CD4-positive, alpha-beta T cell (primary cell): ENCODE results near the gene SORL1-AS1.

Experiments
- ATAC-seq: fragments of 200-7000 bp; cut with Tn5 transposase; one replicate; pipeline ENCODE4 v1.10.0; 2022; ENCODE audit warnings: mild to moderate bottlenecking; ENCODE audit not compliant: poor library complexity
- CTCF ChIA-PET: fragments of 350-600 bp; sonication (Branson Sonifier 250); formaldehyde crosslinking; loops from one replicate; lab custom pipeline; 2021; ENCODE audit warnings: antibody characterized with exemption, inconsistent platforms; lab: Charles Lee
- POLR2A ChIA-PET: fragments of 350-600 bp; sonication (Branson Sonifier 250); formaldehyde crosslinking; loops from one replicate; lab custom pipeline; 2021; ENCODE audit warnings: antibody characterized with exemption, inconsistent platforms; lab: Charles Lee
- DNase-seq, 14 experiments: peaks; one replicate each; pipeline ENCODE4 v3.0.0-alpha.2; 2013 to 2020; ENCODE audit warnings: mixed read lengths in 2 of 14
- H3K27ac ChIP-seq, 2 donors: one replicate each; pipeline versions ENCODE4 v1.5.1 to v1.7.0; 2013; ENCODE audit warnings: low read length in 2 of 2, low read depth in 1 of 2, mild to moderate bottlenecking in 1 of 2
- H3K27me3 ChIP-seq, 2 experiments: 1 replicate in 1 of 2; 2 replicates in 1 of 2; pipeline versions ENCODE4 v1.6.1 to v1.7.0; 2013; ENCODE audit warnings: low read length in 2 of 2, control low read depth in 1 of 2, mild to moderate bottlenecking in 1 of 2, moderate library complexity in 1 of 2; ENCODE audit not compliant: insufficient read depth in 2 of 2, control insufficient read depth in 1 of 2
- H3K36me3 ChIP-seq: one replicate; pipeline ENCODE4 v1.6.1; 2013; ENCODE audit warnings: low read length, control low read depth; ENCODE audit not compliant: insufficient read depth
- H3K4me1 ChIP-seq: one replicate; pipeline ENCODE4 v1.6.1; 2013; ENCODE audit warnings: low read length, control low read depth; ENCODE audit not compliant: insufficient read depth
- H3K4me3 ChIP-seq: one replicate; pipeline ENCODE4 v1.5.1; 2013; ENCODE audit warnings: mild to moderate bottlenecking, low read length, moderate library complexity
- H3K9me3 ChIP-seq, 2 experiments: 1 replicate in 1 of 2; 2 replicates in 1 of 2; pipeline versions ENCODE4 v1.6.1 to v1.7.0; 2013; ENCODE audit warnings: low read length in 2 of 2, mild to moderate bottlenecking in 2 of 2, control low read depth in 1 of 2, moderate library complexity in 1 of 2; ENCODE audit not compliant: control insufficient read depth in 1 of 2, insufficient read depth in 1 of 2
- H3K27ac Mint-ChIP-seq: one replicate; pipeline ENCODE4 v1.8.0; 2020; ENCODE audit warnings: mixed read lengths
- H3K27me3 Mint-ChIP-seq: one replicate; pipeline ENCODE4 v1.8.0; 2021; ENCODE audit warnings: mixed read lengths
- H3K36me3 Mint-ChIP-seq: one replicate; pipeline ENCODE4 v1.8.0; 2021; ENCODE audit warnings: low read depth, mixed read lengths
- H3K4me1 Mint-ChIP-seq: one replicate; pipeline ENCODE4 v1.8.0; 2021; ENCODE audit warnings: low read depth, mixed read lengths
- H3K4me3 Mint-ChIP-seq: one replicate; pipeline ENCODE4 v1.8.0; 2020; ENCODE audit warnings: mild to moderate bottlenecking, mixed read lengths
- H3K9me3 Mint-ChIP-seq: one replicate; pipeline ENCODE4 v1.8.0; 2020; ENCODE audit warnings: mixed read lengths
- CTCF ChIP-seq: fragments of 200-600 bp; IDR thresholded peaks from one replicate; pipeline ENCODE4 v1.8.0; 2022; ENCODE audit warnings: antibody characterized with exemption, mild to moderate bottlenecking
- intact Hi-C, 2 experiments: fragments of 100-400 bp; cut with DNase I in 1 of 2; cut with micrococcal nuclease in 1 of 2; formaldehyde crosslinking; loops; one replicate each; pipeline versions ENCODE4 v1.15.1 to v1.9.0; 2023 to 2025; cut with DNase I, micrococcal nuclease

SORL1-AS1 gene

DNA sequence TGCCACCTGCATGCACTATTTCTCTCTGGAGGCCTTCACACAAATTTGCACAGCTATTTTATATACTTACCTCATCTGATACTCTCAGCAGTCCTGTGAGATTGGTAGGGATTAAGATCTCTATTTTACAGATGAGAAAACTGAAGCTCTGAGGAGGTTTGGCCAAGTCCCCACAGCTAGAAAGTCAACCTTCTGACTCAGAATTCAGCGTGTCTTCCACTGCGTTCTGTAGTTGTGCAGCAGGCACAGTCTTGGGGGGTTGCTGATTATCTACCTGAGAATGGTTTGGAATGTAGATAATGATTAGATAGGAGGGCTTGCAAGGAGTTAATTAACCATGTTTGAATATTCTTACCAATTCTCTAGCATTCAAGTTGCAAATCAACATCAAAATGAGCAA lies 3.1 kb downstream of the SORL1-AS1 start:
- H3K4me3 Mint-ChIP-seq: peak overlapping the region; percentile 85
- TF ChIP-seq CTCF: no peak
- no peaks in the 10 kb centered on the region for H3K27me3 Mint-ChIP-seq
- Histone ChIP-seq H3K9me3 (peaks cover 0 to 9% of the 10 kb centered on the region in 2 experiments), H3K27me3 (no peaks in the 10 kb centered on the region), H3K4me1 (peaks cover 79% of the 10 kb centered on the region), H3K36me3 (peaks cover 18% of the 10 kb centered on the region), H3K4me3 (peak overlapping the region; percentile 90), H3K27ac (peak overlapping the region; percentile 68 to 83)
- H3K4me1 Mint-ChIP-seq: peaks cover 88% of the 10 kb centered on the region
- ChIA-PET POLR2A (interaction anchor here (0.7 to 10.6 kb wide), 26 partner anchors 8 to 1613 kb away, joined by 3 to 326 read pairs (median 6); partner anchors contain the start of gene SC5D), CTCF (interaction anchor here (1.2 to 4.8 kb wide), 3 partner anchors 17 to 33 kb away, joined by 4 to 75 read pairs (median 6); no protein-coding TSS in a partner anchor)
- H3K9me3 Mint-ChIP-seq: no peaks in the 10 kb centered on the region
- DNase-seq: peak in 1 of 14 experiments; percentile 63
- ATAC-seq: no peak
- H3K36me3 Mint-ChIP-seq: peaks cover 73% of the 10 kb centered on the region
- peak overlapping the region; percentile 92 for H3K27ac Mint-ChIP-seq
- intact Hi-C loops: loop anchor here (2.0 to 10.0 kb wide), 7 partner anchors 29 to 145 kb away; no protein-coding TSS in a partner anchor

DNA sequence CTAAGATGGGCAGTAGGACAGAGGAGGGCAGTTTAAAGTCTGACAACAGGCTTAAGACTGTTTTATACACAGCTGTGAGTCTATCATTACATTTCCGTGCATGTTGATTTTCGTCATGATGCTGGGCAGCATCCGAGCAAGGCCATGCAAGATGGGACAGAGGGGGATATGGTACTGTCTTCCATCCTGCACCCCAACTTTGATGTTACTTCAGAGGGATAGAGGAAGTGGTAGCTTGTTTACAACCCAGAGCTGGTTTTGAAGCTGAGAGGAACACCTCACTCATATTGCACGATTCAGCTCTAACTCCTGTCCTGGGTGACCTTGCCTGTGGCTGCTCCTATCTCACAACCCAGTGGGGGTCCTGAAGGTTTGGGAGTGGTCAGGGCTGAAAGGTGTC lies 3.6 kb downstream of the SORL1-AS1 start:
- no peaks in the 10 kb centered on the region for H3K27me3 Mint-ChIP-seq
- peaks cover 73% of the 10 kb centered on the region for H3K36me3 Mint-ChIP-seq
- H3K27me3 ChIP-seq: no peaks in the 10 kb centered on the region
- peaks cover 88% of the 10 kb centered on the region for H3K4me1 Mint-ChIP-seq
- peaks cover 0 to 9% of the 10 kb centered on the region in 2 experiments for H3K9me3 ChIP-seq
- peak overlapping the region; percentile 90 for H3K4me3 ChIP-seq
- intact Hi-C loops: loop anchor here in 1 of 2 experiments (2.0 kb wide), 1 partner anchor 28 kb away; no protein-coding TSS in a partner anchor
- peak overlapping the region; percentile 68 to 83 for H3K27ac ChIP-seq
- H3K36me3 ChIP-seq: peaks cover 22% of the 10 kb centered on the region
- H3K9me3 Mint-ChIP-seq: no peaks in the 10 kb centered on the region
- ATAC-seq (peak; percentile 20), DNase-seq (peak in 7 of 14 experiments; percentile 27 to 79 (median 54))
- H3K4me3 Mint-ChIP-seq: peak overlapping the region; percentile 85
- POLR2A ChIA-PET: interaction anchor here (1.0 to 10.6 kb wide), 22 partner anchors 8 to 1614 kb away, joined by 3 to 326 read pairs (median 20); partner anchors contain the start of gene SC5D
- peak overlapping the region; percentile 92 for H3K27ac Mint-ChIP-seq
- no peak for TF ChIP-seq CTCF
- CTCF ChIA-PET: interaction anchor here (1.2 to 4.8 kb wide), 3 partner anchors 17 to 34 kb away, joined by 4 to 75 read pairs (median 6); no protein-coding TSS in a partner anchor
- peaks cover 74% of the 10 kb centered on the region for H3K4me1 ChIP-seq

GRCh38 chr11:121448431-121448941 lies 4.3 kb downstream of the SORL1-AS1 start:
- Mint-ChIP-seq H3K36me3 (peaks cover 73% of the 10 kb centered on the region), H3K4me1 (peaks cover 90% of the 10 kb centered on the region), H3K4me3 (peak overlapping the region; percentile 85), H3K9me3 (no peaks in the 10 kb centered on the region), H3K27me3 (no peaks in the 10 kb centered on the region), H3K27ac (peak overlapping the region; percentile 92)
- Histone ChIP-seq H3K27me3 (no peaks in the 10 kb centered on the region), H3K9me3 (peaks cover 0 to 9% of the 10 kb centered on the region in 2 experiments), H3K27ac (peak overlapping the region; percentile 68 to 83), H3K36me3 (peaks cover 22% of the 10 kb centered on the region), H3K4me3 (no peak overlapping the region), H3K4me1 (peaks cover 73% of the 10 kb centered on the region)
- POLR2A ChIA-PET: interaction anchor here (1.0 to 10.6 kb wide), 17 partner anchors 8 to 1614 kb away, joined by 3 to 326 read pairs (median 21); partner anchors contain the start of gene SC5D
- ATAC-seq (no peak), DNase-seq (peak in 3 of 14 experiments; percentile 27 to 57 (median 52))
- intact Hi-C loops: loop anchor here in 1 of 2 experiments (2.0 kb wide), 1 partner anchor 28 kb away; no protein-coding TSS in a partner anchor
- TF ChIP-seq CTCF: no peak
- CTCF ChIA-PET: interaction anchor here (0.9 to 4.8 kb wide), 3 partner anchors 18 to 129 kb away, joined by 3 to 75 read pairs (median 4); no protein-coding TSS in a partner anchor
